Hepatocyte (in vitro differentiated cells): ENCODE measurements around the gene DYRK1A. TPM values are rescaled to one million over a fixed set of nuclear protein-coding genes. Genes with fewer than 3 reads are reported as not detected.

ENCODE experiments used
- DNase-seq: peaks from one replicate; pipeline ENCODE4 v3.0.0-alpha.2; 2016; ENCODE audit warnings: low spot score
- H2AFZ ChIP-seq: fragments of 200-600 bp; sonication (generic); 2 replicates; pipeline ENCODE4 v1.6.0; 2016; ENCODE audit warnings: antibody characterized with exemption, mild to moderate bottlenecking
- H3K27ac ChIP-seq: fragments of 200-600 bp; sonication (generic); 2 replicates; pipeline ENCODE4 v1.5.1; 2016; ENCODE audit warnings: mild to moderate bottlenecking
- H3K27me3 ChIP-seq: fragments of 200-600 bp; sonication (generic); 2 replicates; pipeline ENCODE4 v1.6.1; 2016
- H3K36me3 ChIP-seq: fragments of 200-600 bp; sonication (generic); replicated peaks from 2 replicates; pipeline ENCODE4 v1.5.1; 2016; ENCODE audit warnings: low read depth; ENCODE audit not compliant: insufficient read depth
- H3K4me1 ChIP-seq: fragments of 200-600 bp; sonication (generic); 2 replicates; pipeline ENCODE4 v1.5.1; 2016; ENCODE audit warnings: mild to moderate bottlenecking, moderate library complexity; ENCODE audit not compliant: insufficient read depth
- H3K4me2 ChIP-seq: fragments of 200-600 bp; sonication (generic); 2 replicates; pipeline ENCODE4 v1.6.0; 2016
- H3K4me3 ChIP-seq: fragments of 200-600 bp; sonication (generic); 2 replicates; pipeline ENCODE4 v1.5.1; 2016; ENCODE audit warnings: mild to moderate bottlenecking
- H3K79me2 ChIP-seq: fragments of 200-600 bp; sonication (generic); 2 replicates; pipeline ENCODE4 v1.6.0; 2017; ENCODE audit warnings: mild to moderate bottlenecking
- H3K9me2 ChIP-seq: fragments of 200-600 bp; sonication (generic); replicated peaks from 2 replicates; pipeline ENCODE4 v1.6.0; 2017; ENCODE audit warnings: mild to moderate bottlenecking; ENCODE audit not compliant: insufficient read depth
- H3K9me3 ChIP-seq: fragments of 200-600 bp; sonication (generic); 2 replicates; pipeline ENCODE4 v1.5.1; 2016; ENCODE audit warnings: low read depth, mild to moderate bottlenecking
- H4K20me1 ChIP-seq: fragments of 200-600 bp; sonication (generic); 2 replicates; pipeline ENCODE4 v1.6.0; 2016; ENCODE audit warnings: mild to moderate bottlenecking; ENCODE audit not compliant: insufficient read depth, poor library complexity, severe bottlenecking
- CTCF ChIP-seq: fragments of 200-600 bp; sonication (generic); IDR thresholded peaks from 2 replicates; pipeline ENCODE4 v1.5.1; 2016; ENCODE audit warnings: antibody characterized with exemption, mild to moderate bottlenecking; ENCODE audit not compliant: poor library complexity
- EZH2 ChIP-seq: fragments of 200-600 bp; sonication (generic); IDR thresholded peaks from 2 replicates; pipeline ENCODE4 v1.6.1; 2016; ENCODE audit warnings: antibody characterized with exemption, mild to moderate bottlenecking, borderline replicate concordance
- EZH2phosphoT487 ChIP-seq: fragments of 200-600 bp; sonication (generic); IDR thresholded peaks from one replicate; pipeline ENCODE4 v1.6.1; 2018; ENCODE audit warnings: antibody characterized with exemption, mild to moderate bottlenecking, low read depth, moderate library complexity; ENCODE audit not compliant: unreplicated experiment, severe bottlenecking
- WGBS: methylation state at CpG from one replicate; pipeline ENCODE4 v1.1.6; 2016; ENCODE audit warnings: low lambda C conversion rate; ENCODE audit errors: missing lambda C conversion rate; 5-methylcytosine and 5-hydroxymethylcytosine counted together
- polyA plus RNA-seq: library from polyadenylated mRNA; unstranded; fragments of >200 nt; fragmentation: Nextera tagmentation; extraction: Ambion mirVana; gene quantifications from 2 replicates; pipeline ENCODE4 v1.2.1, GENCODE V29; 2016
- total RNA-seq: library from RNA; depleted of rRNA; stranded (reverse); fragments of >200 nt; gene quantifications from 2 replicates; pipeline ENCODE4 v1.2.3, GENCODE V29; 2014

The DYRK1A gene
- total and polyA plus RNA-seq, 2 experiments from 2014 or later = 4.9 to 85.2 TPM

GRCh38 chr21:37389456-37389855 is 22.9 kb downstream of the DYRK1A start:
- peaks cover 100% of the 10 kb centered on the region for H4K20me1 ChIP-seq
- no peak overlapping the region for H3K4me2 ChIP-seq
- no peaks in the 10 kb centered on the region for H3K9me3 ChIP-seq
- H2AFZ ChIP-seq = no peak overlapping the region
- peaks cover 100% of the 10 kb centered on the region for H3K79me2 ChIP-seq
- DNase-seq = no peak
- 90% methylated on average over 5 of the region's 5 CpGs for WGBS
- H3K27ac ChIP-seq = no peak overlapping the region
- H3K9me2 ChIP-seq = no peaks in the 10 kb centered on the region
- no peak for TF ChIP-seq EZH2phosphoT487
- TF ChIP-seq CTCF = no peak
- H3K4me1 ChIP-seq = peaks cover 2% of the 10 kb centered on the region
- no peaks in the 10 kb centered on the region for H3K36me3 ChIP-seq
- H3K27me3 ChIP-seq = no peaks in the 10 kb centered on the region
- no peak overlapping the region for H3K4me3 ChIP-seq

- H2AFZ ChIP-seq = no peak overlapping the region
- no peak overlapping the region for H3K27ac ChIP-seq
- H4K20me1 ChIP-seq = peaks cover 100% of the 10 kb centered on the region
- DNase-seq = no peak
- TF ChIP-seq EZH2phosphoT487 = no peak
- TF ChIP-seq CTCF = no peak
- no peak for TF ChIP-seq EZH2
- no peak overlapping the region for H3K4me3 ChIP-seq
- no peaks in the 10 kb centered on the region for H3K9me3 ChIP-seq
- no peaks in the 10 kb centered on the region for H3K9me2 ChIP-seq
- no peaks in the 10 kb centered on the region for H3K27me3 ChIP-seq
- peaks cover 100% of the 10 kb centered on the region for H3K79me2 ChIP-seq
- WGBS = 73% methylated on average over 3 of the region's 3 CpGs
- no peak overlapping the region for H3K4me2 ChIP-seq
- H3K36me3 ChIP-seq = no peaks in the 10 kb centered on the region
- no peaks in the 10 kb centered on the region for H3K4me1 ChIP-seq
Observed at GRCh38 chr21:37391666-37392065, 25.1 kb downstream of the DYRK1A start.

- Histone ChIP-seq H4K20me1 (peaks cover 100% of the 10 kb centered on the region), H3K4me3 (no peak overlapping the region), H3K9me2 (no peaks in the 10 kb centered on the region), H2AFZ (no peak overlapping the region), H3K27ac (no peak overlapping the region), H3K4me1 (no peaks in the 10 kb centered on the region), H3K27me3 (no peaks in the 10 kb centered on the region), H3K9me3 (no peaks in the 10 kb centered on the region), H3K79me2 (peaks cover 100% of the 10 kb centered on the region), H3K4me2 (no peak overlapping the region), H3K36me3 (no peaks in the 10 kb centered on the region)
- WGBS = 95% methylated on average over 4 of the region's 4 CpGs
- no peak for DNase-seq
- TF ChIP-seq CTCF (no peak), EZH2phosphoT487 (no peak), EZH2 (no peak)
Observed at GRCh38 chr21:37392441-37392840, 25.9 kb downstream of the DYRK1A start.

- Histone ChIP-seq H3K36me3 (no peaks in the 10 kb centered on the region), H3K4me2 (no peak overlapping the region), H4K20me1 (peaks cover 100% of the 10 kb centered on the region), H3K27me3 (no peaks in the 10 kb centered on the region), H3K27ac (no peak overlapping the region), H3K9me3 (no peaks in the 10 kb centered on the region), H3K79me2 (peaks cover 100% of the 10 kb centered on the region), H2AFZ (no peak overlapping the region), H3K4me3 (no peak overlapping the region), H3K4me1 (no peaks in the 10 kb centered on the region), H3K9me2 (no peaks in the 10 kb centered on the region)
- 97% methylated on average over 2 of the region's 2 CpGs for WGBS
- no peak for DNase-seq
- TF ChIP-seq CTCF (no peak), EZH2phosphoT487 (no peak), EZH2 (no peak)
Observed at GRCh38 chr21:37393030-37393429, 26.5 kb downstream of the DYRK1A start.
